RPMI7951 (cell line): ENCODE results near the gene NXT1. TPM values are rescaled to one million over a fixed set of nuclear protein-coding genes. Genes with fewer than 3 reads are reported as not detected.

Experiments
- DNase-seq: peaks from one replicate; pipeline ENCODE4 v3.0.0-alpha.2; 2012; ENCODE audit warnings: low read depth
- total RNA-seq: library from RNA; depleted of rRNA; stranded (reverse); fragments of >200 nt; shearing (Covaris generic); gene quantifications from 2 replicates; pipeline ENCODE4 v1.2.3, GENCODE V29; 2014

The NXT1 gene
- total RNA-seq, 1 experiment from 2014 or later = 74.9 TPM

DNA sequence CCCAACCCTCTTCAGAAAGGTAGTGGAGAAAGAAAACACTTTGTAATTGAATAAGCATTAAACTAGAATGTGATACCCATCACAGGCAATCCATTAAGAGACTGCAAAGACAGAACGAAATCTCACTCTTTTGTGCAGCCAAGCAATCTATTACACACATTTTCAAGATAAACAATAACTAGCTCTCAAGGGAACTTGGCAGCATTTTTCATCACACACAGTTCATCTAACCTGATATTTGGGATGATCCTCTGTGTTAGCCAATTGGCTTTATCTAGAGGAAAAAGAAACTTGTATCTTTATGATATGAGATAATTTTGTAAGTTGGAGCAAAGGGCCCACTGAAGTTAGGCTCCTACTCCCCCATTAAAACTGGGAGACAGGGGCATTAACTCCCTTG is 9.9 kb downstream of the NXT1 start:
- no peak for DNase-seq

- no peak for DNase-seq
Measured at GRCh38 chr20:23361119-23361475, 10.5 kb downstream of the NXT1 start.

- DNase-seq = peak; percentile 99
Measured at GRCh38 chr20:23361476-23362391, 11.1 kb downstream of the NXT1 start, which contains the start of gene GZF1. Gene GZF1 (plus strand): TSS chr20:23362182. CDS start chr20:23364384, 2,202 bp downstream.

GRCh38 chr20:23362392-23363256 is 12.0 kb downstream of the NXT1 start:
- DNase-seq = peak; percentile 54

DNA sequence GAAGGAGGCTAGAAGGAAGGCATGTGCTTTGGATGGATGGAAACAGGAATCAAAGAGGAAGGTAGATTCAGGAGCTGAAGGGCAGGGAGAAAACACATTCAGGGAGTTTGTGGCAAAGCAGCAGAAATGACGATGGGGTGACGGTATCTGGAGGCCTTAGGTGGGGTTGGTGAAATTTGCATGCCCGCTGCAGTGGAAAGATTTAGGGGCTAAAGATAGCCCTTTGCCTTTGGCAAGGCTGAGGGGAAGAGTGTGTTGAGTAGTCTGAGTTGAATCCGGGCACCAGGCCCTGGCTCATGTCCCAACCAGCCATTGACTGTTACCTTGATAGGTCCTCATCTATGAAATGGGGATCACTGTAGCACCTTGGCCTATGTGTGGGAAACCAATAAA is 12.7 kb downstream of the NXT1 start:
- DNase-seq = peak; percentile 52

DNA sequence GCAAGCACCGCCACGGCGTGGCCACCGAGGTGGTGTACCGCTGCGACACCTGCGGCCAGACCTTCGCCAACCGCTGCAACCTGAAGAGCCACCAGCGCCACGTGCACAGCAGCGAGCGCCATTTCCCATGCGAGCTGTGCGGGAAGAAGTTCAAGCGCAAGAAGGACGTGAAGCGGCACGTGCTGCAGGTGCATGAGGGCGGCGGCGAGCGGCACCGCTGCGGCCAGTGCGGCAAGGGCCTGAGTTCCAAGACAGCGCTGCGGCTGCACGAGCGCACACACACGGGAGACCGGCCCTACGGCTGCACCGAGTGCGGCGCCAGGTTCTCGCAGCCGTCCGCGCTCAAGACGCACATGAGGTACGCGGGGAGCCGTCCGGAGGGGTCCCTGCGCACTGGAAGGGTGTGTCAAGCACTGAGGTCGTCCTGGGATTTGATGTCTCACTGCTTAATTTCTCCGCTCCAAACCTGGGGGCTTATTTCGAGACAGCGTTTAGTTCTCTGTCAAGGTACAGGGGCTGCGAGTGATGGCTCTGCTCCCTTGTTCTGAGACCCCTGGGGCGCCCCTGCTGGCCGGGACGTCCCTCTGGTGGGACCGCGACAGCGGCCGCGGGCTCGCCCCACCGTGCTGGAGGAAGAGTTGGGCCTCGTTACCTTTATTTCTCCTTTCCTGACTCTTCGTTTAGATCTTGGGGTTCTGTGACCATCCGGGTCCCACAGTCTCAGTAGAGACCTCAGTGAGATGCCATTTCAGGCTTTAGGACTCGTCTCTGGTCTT is 15.0 kb downstream of the NXT1 start:
- DNase-seq = no peak

DNA sequence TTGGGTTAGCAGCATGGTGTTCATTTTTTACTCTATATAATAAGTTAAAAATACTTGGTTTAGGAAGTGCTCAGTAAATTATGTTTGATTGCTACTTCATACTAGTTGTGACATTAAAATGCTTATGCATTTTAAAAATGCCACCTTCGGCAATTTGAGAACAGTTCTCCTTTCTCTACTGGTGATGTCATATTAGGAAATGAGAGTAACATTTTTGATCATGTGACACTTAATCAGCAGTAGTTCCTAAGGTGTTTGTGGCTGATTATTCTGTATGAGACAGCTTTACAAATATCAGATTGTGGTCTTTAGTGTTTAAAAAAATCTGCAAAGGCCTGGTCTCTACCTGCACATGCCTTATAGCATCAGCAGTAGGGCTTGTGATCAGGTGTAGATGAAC is 15.8 kb downstream of the NXT1 start:
- no peak for DNase-seq

- DNase-seq = peak; percentile 48
Measured at GRCh38 chr20:23367770-23368169, 17.2 kb downstream of the NXT1 start.

GRCh38 chr20:23368316-23369071 is 17.9 kb downstream of the NXT1 start:
- DNase-seq = no peak

GRCh38 chr20:23369072-23369823 is 18.7 kb downstream of the NXT1 start:
- no peak for DNase-seq

GRCh38 chr20:23370274-23370673 is 19.7 kb downstream of the NXT1 start:
- DNase-seq = no peak

GRCh38 chr20:23370873-23371272 is 20.3 kb downstream of the NXT1 start:
- DNase-seq = no peak

DNA sequence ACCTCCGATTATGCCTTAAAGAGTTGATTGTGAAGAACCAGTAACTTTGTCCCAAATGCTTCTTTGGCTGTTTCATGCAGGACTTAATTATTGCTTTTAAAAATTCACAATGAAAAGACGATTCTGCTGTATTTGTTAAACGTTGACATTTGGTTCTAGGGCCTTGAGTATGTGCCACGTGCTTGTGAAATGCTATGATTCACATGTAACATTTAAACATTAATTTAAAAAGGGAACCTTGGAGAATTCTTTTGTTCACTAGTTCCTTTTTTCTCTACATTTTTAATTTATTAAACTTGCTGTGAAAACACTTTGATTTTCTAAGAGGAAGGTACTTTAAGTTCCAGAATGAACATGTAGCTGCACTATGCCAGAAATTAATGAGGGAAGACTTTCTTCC is 20.9 kb downstream of the NXT1 start:
- no peak for DNase-seq

GRCh38 chr20:23374441-23374840 is 23.9 kb downstream of the NXT1 start:
- DNase-seq = no peak

- no peak for DNase-seq
Measured at GRCh38 chr20:23375827-23376226, 25.2 kb downstream of the NXT1 start.

DNA sequence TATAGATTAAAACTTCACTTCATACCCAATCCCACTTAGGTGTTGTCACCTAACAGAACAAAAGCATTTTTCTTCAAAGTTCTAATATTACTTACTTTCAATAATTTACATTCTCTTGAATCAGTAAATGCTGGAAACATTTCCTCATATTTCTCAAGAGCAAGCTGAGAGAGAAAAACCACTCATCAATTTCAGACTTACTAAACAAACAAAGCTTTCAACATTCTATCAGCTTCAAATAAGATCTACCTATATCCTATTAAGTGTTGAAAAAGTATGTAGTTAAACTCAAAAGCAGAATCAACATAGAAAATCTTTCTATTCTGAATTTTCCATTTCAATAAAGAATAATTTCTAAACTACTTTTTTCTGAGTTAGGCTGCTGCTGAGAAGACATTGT is 29.2 kb downstream of the NXT1 start:
- DNase-seq = no peak

GRCh38 chr20:23381876-23382275 is 31.3 kb downstream of the NXT1 start:
- no peak for DNase-seq

GRCh38 chr20:23386304-23387117 is 35.9 kb downstream of the NXT1 start:
- no peak for DNase-seq

GRCh38 chr20:23387118-23387443 is 36.5 kb downstream of the NXT1 start:
- DNase-seq = no peak
